GM18870 (cell line): ENCODE measurements around the gene PPP2R5C.
"Not testable (repeated sequence)": the region's sequence is repeated elsewhere in the genome, so short reads cannot be mapped to it uniquely, and the experiment has no call there.

Source experiments
- ATAC-seq: cut with Tn5 transposase; IDR thresholded peaks from one replicate; pipeline ENCODE4 v1.9.1; 2021; ENCODE audit warnings: moderate library complexity; ENCODE audit not compliant: unreplicated experiment

The PPP2R5C gene

DNA sequence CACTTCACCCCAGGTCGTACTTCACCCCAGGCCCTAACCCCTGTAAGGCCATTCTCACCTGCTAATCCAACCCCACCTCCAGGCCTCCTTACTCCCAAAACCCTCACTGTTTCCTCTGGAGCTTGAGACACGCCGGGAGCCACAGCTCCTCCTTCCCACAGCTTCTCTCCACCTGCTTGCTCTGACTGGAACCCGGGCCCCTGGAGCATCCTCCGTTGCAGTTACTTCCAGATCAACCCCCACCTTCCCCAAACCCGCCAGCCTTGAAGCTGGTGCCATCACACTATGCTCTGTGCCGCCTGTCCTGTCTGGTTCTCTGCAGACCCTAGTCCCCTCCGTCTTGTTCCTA lies 34.6 kb upstream of the PPP2R5C start:
- ATAC-seq, result no peak

DNA sequence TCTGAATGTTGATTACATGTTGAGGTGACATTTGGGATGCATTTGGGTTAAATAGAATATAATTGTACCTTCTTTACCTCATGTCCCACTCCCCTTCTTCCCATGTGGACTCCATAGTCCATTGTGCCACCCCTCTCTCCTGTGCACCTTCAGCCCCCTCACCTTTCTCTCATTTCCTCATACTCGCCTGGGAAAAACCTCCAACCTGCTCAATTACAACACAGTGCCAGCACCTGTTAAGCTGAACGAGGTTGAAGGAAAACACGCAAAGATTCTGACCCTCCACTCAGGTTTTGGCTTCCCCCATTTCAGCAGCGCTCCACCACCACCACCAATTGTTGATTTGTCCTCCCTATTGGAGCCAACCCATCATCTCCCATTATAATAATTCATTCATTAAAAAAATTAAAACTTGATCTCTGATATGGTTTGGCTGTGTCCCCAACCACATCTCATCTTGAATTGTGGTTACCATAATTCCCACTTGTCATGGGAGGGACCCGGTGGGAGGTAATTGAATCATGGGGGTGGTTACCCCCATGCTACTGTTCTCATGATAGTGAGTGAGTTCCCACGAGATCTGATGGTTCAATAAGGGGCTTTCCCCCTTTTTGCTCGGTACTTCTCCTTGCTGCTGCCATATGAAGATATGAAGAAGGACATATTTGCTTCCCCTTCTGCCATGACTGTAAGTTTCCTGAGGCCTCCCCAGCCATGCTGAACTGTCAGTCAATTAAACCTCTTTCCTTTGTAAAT lies 33.7 kb upstream of the PPP2R5C start:
- ATAC-seq, result no peak

DNA sequence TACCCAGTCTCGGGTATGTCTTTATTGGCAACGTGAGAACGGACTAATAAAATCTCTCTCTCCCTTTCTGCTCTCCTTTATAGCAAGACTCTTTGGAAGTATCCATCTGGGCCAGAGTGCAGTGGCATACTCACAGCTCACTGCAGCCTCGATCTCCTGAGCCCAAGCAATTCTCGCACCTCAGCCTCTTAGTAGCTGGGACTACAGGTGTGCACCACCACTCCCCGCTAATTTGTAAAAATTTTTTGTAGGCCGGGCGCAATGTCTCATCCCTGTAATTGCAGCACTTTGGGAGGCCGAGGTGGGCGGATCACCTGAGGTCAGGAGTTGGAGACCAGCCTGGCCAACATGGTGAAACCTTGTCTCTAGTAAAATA lies 33.2 kb upstream of the PPP2R5C start:
- no peak for ATAC-seq

DNA sequence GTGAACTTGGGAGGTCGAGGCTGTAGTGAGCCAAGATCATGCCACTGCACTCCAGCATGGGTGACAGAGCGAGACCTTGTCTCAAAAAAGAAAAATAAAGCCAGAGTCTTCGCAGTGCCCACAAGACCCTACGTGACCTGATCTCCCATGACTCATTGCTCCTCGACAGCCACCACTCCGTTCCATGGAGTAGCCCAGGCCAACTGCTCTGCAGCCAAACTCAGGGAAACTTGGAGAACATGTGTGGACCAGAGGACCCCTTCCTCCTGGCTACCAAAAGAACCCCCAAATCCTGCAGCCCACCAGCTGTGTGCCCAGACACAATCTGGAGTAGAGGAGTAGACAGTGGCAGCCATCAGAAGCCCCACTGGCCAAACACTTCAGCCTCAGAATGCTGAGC lies 32.1 kb upstream of the PPP2R5C start:
- ATAC-seq, result no peak

DNA sequence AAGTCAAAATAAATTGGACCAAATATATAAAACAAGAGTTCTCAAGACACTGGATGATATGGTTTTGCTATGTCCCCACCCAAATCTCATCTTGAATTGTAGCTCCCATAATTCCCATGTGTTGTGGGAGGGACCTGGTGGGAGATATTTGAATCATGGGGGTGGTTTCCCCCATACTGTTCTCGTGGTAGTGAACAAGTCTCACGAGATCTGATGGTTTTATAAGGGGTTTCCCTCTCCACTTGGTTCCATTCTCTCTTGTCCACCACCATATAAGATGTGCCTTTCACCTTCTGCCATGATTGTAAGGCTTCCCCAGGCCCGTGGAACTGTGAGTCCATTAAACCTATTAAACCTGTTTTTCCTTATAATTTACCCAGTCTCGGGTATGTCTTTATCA lies 31.4 kb upstream of the PPP2R5C start:
- ATAC-seq, result not testable (repeated sequence)

DNA sequence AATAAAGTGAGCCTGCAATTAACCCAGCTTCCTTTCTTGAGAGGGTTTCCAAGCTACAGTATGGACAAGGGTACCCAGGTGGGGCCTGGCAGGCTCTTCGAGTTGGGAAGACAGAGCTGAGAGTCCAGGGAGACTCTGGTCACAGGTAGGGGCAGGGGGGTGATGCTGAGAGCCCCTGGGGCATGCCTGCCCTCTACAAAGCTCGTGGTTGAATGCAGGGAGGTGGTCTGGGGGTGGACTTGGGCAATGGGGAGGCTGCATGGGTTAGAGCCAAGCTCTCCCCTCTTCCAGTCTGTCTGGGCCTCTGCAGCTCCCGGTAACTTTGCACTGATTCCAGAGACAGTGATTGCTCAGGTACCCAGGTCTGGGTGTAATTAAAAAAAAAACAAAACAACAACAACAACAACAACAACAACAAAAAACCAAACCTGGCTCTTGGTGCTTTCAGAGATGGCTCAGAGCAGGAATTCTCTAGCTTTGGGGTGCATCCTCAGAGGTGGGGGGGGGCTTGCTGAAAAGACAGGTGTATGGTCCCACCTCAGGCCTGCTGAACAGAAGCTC lies 30.8 kb upstream of the PPP2R5C start:
- no peak for ATAC-seq

DNA sequence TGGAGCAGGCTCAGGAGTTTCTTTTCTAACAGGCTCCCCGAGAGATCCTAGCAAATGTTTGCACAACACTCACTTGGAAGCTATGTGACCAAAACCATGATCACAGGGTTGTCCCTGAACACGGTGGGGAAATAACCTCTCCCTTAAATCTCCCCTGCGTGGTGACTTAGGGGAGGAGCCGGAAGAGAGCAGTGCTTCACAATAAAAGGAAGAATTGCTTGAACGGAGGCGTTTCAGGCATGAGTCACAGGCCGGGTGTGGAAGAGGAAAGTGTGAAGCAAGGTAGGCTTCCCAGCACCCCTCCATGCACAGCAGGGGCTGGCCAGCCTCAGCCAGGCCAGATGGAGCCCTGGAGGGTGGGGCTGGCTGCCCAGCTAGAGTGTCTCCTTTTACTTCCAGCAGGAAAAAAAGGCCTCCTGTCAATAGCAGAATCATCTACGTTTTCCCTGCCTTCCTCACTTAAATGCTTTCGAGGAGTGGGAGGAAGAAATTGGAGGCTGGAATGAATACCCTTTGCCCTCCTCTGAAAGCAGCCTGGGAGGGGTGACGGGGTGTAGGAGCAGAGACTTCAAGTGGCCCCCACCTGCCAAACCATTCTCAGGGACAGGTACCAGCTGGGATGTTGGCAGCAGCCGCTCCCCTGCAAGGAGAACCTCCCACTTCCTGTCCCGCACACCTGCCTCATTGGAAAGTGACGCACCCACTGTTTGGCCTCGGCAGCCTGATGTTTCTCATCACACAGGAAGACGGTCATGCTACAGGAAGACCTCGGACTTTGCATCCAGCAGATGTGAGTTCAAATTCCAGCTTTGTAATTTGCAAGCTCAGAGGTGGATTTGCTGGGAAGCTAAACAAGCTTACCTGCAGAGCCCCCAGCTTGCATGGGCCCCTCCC lies 30.1 kb upstream of the PPP2R5C start:
- peak; percentile 66 for ATAC-seq

DNA sequence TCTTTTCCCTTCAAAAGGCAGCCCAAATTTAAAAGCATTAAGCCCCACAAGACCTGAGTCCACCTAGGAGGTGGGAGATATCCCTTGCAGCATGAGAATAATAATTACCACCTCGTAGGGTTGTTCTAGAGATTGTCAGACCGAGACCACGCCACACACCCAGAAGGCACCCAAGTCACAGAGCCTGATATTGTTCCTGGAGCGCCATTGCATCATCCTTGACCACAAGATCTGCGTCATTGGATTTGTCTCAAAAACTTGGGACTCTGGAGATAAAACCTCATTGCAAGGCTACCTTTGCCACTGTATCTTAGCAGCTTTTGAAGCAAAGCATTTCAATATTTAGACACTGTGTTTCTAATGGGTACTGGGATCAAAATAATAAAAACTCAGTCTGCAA lies 29.4 kb upstream of the PPP2R5C start:
- no peak for ATAC-seq

DNA sequence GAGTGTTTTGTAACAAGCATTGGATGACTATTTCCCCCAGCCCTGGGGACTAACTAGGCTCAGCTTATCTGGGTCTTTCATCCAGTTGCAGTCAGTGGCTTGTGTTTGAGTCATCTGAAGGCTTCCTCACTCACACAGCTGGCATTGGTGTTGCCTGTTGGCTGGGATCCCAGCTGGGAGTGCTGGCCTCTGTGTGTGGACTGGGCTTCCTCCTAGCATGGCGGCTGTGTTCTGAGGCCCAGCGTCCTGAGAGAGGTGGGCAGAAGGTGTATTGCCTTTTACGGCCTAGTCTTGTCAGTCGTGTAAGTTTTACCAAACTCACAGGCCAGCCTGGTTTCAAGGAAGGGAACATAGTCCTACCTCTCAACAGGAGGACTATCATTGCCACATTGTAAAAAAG lies 28.3 kb upstream of the PPP2R5C start:
- no peak for ATAC-seq

DNA sequence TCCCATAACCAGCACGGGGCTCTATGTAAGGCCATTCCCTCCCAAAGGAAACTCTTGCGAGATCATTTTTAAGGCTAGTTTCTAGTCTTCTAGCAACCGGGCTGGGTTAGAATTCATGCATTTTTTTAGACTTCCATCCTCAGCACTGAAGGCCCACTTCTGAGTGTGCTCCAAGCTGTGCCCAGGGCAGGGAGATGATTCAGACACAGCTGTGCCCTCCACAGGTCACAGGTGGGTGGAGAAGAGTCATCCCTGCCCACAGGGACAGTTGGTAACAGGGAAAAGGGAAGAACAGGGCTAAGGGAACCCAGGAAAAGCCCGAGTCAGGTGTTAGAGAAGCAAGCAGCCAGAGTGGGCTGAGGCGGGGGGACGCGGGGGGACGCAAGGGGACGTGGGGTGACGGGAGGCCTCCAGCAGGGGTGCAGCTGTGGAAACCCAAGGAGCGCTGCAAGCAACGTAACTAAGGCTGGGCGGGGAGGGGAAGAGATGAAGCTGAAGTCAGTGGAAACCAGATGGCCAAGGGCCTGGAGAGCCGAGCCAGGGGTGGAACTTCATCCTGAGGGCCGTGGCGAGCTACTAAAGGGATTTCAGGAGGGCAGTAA lies 27.2 kb upstream of the PPP2R5C start:
- no peak for ATAC-seq

DNA sequence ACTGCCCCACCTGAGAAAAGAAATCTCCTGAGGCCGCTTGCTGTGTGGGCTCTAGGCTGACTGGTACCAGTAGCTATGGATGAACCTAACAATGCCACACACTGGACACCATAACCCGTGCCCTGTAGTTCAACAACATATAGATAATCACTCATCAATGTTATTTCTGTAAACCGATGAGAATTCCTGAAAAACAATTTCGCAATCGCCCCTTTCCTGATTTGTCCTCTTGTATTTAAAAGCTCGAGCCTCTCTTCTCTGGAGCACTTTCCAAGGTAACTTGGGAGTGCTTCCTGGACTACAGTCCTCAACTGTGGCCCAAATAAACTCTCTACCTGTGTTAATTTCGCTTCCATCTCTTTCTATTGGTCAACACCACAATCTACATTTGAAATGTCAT lies 26.1 kb upstream of the PPP2R5C start:
- no peak for ATAC-seq

DNA sequence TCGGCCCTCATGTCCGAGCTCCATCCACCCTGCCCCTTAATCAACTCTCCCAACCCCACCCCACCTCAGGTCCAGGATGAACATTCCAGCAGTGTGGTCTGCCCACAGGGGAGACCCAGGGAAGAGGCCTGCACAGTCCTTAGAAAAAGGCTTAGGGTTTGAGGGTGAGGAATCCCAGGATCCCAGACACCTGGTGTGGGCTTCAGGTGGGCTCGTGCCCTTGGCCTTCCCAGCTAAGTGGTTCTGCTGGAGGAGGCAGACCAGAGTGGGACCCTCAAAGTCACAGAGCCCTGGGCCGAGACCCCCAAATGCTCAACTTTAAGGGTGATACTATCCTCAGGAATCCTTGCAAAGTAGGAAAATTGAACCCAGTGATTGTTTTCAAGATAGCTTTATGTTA lies 25.4 kb upstream of the PPP2R5C start:
- no peak for ATAC-seq

DNA sequence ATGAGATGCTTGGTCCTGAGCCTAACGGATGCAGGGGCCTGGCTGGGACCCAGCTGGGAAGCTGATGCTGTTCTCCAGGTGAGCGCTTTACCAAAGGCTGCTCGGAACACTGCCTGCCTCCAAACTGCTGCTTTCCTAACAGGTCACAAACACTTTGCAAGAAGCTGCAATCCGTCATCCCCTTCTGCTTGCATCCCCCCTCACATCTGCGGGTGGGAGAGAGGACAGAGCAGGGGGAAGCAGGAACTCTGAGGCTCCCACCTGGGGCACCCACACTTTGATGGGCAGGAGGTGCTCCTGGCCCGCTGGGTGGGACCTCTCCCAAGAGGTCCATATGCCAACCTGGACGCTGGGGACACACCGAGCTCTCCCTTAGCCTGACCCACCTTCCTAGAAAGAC lies 24.9 kb upstream of the PPP2R5C start:
- no peak for ATAC-seq

DNA sequence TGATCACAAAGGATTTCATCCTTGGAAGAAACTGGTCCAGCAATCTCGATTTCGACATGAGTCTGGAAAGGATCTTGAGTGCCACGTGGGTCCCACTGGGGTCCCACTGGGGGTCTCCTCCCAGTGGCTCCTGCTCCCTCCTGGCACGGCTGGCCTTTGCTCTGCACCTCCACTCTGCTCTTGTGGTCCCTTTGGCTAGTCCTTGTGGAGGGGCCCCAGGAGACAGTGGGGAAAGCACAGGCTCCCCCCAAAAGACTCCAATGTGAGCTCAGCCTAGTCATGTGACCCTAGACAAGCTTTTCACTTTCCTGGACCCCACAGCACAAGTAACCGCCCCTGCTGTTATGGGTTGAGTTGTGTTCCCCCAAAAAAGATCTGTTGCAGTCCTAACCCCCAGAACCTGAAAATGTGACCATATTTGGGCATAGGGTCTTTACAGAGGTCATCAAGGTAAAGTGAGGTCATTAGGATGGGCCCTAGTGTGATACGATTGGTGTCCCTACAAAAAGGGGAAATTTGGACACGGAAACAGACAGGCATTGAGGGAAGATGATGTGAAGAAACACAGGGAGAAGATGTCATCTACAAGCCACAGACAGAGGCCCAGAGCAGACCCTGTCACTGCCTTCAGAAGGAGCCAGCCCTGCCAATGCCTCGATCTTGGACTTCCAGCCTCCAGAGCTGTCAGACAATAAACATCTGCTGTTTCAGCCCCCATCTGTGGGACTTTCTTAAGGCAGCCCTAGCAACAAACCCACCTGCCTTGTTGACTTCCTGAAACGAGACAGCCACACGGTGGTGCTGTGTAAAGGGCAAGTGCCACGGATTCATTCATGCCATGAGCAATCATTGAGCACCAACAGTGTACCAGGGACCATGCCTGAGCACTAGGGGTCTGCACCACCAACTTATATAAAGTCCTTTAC lies 23.8 kb upstream of the PPP2R5C start:
- no peak for ATAC-seq

DNA sequence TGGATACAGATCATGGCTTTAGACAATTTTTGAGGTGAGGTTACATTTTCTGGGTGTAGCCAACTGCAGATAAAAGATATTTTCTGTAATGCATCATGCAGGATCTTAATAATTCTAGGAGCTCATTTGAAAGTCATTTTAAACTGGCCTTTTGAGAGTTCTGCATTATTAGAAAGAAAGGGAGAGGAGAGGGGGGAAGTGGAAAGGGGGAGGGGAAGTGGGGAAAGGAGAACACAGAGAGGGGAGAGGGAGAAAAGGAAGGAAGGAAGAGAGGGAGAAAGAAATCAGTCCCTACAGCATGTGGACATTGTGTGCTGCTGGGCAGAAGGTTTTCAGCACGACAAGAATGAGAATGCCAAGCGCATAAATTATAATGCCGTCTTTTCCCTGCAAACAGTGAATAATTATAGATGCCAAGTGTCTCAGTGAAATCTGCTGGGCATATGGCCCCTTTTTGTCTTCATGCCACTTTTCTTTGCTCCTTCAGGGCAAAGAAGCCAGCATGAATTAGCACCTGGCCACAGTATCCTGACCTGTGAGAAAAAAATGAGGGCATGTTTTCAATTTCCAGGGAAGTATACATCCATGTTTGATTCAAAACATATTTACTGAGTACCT lies 22.7 kb upstream of the PPP2R5C start:
- ATAC-seq, result no peak

DNA sequence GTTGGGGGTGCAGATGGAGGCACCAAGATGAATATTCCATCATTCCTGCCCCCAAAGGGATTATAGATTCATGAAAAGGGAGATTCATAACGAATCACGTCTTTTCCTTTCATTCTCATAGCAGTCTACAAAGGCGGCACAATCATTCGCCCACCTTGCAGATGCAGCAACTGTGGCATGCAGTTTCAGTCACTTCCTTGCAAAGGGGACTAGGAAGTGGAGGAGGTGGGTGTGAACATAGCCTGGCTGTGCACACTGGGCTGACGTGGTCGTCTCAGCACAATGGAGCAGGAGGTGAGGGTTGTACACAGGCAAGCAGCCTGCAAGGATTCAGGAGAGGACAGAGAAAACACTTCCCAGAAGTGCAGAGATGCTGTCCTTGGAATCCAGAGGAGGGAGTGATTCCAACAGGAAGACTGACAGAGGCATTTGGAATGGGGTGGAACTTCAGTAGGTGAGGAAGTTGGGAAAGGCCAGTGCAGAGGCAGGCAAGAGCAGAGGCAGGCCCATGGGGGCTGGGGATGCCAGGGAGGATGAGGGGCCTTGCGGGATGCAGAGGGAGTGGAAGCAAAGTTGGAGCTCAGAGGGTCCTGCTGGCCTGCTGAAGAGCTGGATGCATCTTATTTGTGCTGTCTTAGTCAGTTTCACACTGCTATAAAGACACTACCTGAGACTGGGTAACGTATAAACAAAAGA lies 21.9 kb upstream of the PPP2R5C start:
- no peak for ATAC-seq

DNA sequence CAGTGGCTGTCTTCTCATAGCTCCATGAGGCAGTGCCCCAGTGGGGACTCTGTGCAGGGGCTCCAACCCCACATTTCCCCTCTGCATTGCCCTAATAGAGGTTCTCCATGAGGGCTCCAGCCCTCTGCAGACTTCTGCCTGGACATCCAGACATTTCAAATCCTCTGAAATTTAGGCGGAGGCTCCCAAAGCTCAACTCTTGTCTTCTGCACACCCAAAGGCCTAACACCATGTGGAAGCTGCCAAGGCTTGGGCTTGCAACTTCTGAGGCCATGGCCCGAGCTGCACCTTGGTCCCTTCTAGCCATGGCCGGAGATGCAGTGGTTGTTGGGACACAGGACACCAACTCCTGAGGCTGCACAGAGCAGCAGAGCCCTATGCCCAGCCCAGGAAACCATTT lies 20.5 kb upstream of the PPP2R5C start:
- ATAC-seq, result no peak

DNA sequence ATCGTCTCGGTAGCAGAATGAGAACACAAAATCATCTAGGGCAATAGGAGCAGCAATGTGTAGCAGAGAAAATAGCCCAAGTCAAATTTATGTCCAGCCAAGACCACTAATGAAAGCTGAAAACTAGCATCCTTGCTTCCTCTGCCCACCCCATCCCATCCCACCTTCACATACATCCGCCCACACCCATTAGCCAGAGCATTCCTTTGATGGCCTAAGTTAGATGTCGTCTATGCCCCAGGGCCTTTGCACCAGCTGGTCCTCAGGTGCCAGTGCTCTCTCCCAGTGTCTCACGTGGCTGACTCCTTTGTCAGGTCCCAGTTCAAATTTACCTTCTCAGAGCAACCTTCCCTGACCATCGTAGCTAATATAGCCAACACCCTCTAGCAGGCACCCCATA lies 17.8 kb upstream of the PPP2R5C start:
- ATAC-seq, result no peak

DNA sequence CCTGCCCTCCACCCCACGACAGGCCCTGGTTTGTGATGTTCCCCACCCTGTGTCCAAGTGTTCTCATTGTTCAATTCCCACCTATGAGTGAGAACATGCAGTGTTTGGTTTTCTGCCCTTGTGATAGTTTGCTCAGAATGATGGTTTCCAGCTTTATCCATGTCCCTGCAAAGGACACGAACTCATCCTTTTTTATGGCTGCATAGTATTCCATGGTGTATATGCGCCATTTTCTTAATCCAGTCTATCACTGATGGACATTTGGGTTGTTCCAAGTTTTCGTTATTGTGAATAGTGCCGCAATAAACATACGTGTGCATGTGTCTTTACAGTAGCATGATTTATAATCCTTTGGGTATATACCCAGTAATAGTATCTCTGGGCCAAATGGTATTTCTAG lies 17.1 kb upstream of the PPP2R5C start:
- not testable (repeated sequence) for ATAC-seq

DNA sequence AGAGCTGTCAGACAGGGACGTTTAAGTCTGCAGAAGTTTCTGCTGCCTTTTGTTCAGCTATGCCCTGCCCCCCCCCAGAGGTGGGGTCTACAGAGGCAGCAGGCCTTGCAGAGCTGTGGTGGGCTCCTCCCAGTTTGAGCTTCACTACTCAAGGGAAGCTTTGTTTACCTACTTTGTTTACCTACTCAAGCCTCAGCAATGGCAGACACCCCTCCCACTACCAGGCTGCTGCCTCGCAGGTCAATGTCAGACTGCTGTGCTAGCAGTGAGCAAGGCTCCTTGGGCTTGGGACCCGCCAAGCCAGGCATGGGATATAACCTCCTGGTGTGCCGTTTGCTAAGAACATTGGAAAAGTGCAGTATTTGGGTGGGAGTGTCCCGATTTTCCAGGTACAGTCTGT lies 11.8 kb upstream of the PPP2R5C start:
- ATAC-seq, result not testable (repeated sequence)
